H1 (cell line): Measurements from ENCODE around the gene HOXA6. TPM values are rescaled to one million over a fixed set of nuclear protein-coding genes. Genes with fewer than 3 reads are reported as not detected.

Experiments
- CTCF ChIA-PET: fragments of 300-600 bp; sonication (Branson Sonifier 250); formaldehyde crosslinking; loops from one replicate; lab custom pipeline; 2021; ENCODE audit not compliant: partially characterized antibody; lab: Charles Lee
- POLR2A ChIA-PET: fragments of 300-600 bp; sonication (Branson Sonifier 250); formaldehyde crosslinking; loops from one replicate; lab custom pipeline; 2021; ENCODE audit warnings: inconsistent platforms; ENCODE audit not compliant: partially characterized antibody; lab: Charles Lee
- DNase-seq, 2 experiments: peaks; one replicate each; pipeline versions ENCODE4 v3.0.0 to v3.0.0-alpha.2; 2010 to 2022; ENCODE audit warnings: low spot score in 2 of 2, low read depth in 1 of 2, mixed read lengths in 1 of 2
- FAIRE-seq: peaks from 2 replicates; lab custom pipeline; 2011; peaks lifted over from hg19 to GRCh38; lab: Jason Lieb, UNC
- H2AFZ ChIP-seq: 2 replicates; pipeline ENCODE4 v1.8.1; 2012; ENCODE audit warnings: low read length, inconsistent platforms
- H2AK5ac ChIP-seq: 2 replicates; pipeline ENCODE4 v1.6.1; 2013; ENCODE audit warnings: low read depth, low read length
- H2BK120ac ChIP-seq: replicated peaks from 2 replicates; pipeline ENCODE3; 2013; ENCODE audit warnings: low read depth, low read length, inconsistent platforms
- H2BK12ac ChIP-seq: 2 replicates; pipeline ENCODE4 v1.6.1; 2013; ENCODE audit warnings: low read depth, low read length
- H2BK15ac ChIP-seq: 2 replicates; pipeline ENCODE4 v1.6.1; 2013; ENCODE audit warnings: low read length
- H2BK20ac ChIP-seq: 2 replicates; pipeline ENCODE4 v1.6.1; 2013; ENCODE audit warnings: low read length
- H2BK5ac ChIP-seq: 2 replicates; pipeline ENCODE4 v1.6.1; 2013; ENCODE audit warnings: low read depth, low read length
- H3K14ac ChIP-seq: 2 replicates; pipeline ENCODE4 v1.6.1; 2013; ENCODE audit warnings: inconsistent platforms; ENCODE audit not compliant: insufficient read length
- H3K18ac ChIP-seq: 2 replicates; pipeline ENCODE4 v1.6.1; 2013; ENCODE audit warnings: low read length; ENCODE audit errors: extremely low read depth
- H3K23ac ChIP-seq: 2 replicates; pipeline ENCODE4 v1.6.1; 2013; ENCODE audit warnings: inconsistent platforms; ENCODE audit not compliant: insufficient read length
- H3K23me2 ChIP-seq: 2 replicates; pipeline ENCODE4 v1.6.1; 2013; ENCODE audit warnings: low read depth, low read length
- H3K27ac ChIP-seq: 2 replicates; pipeline ENCODE4 v1.6.1; 2011; ENCODE audit warnings: low read depth, low read length, inconsistent platforms
- H3K27me3 ChIP-seq, 4 experiments: replicated peaks in 1 of 4; 1 replicate in 1 of 4; 2 replicates in 3 of 4; pipeline versions ENCODE4 v1.6.1 to v1.8.1; 2011 to 2013; ENCODE audit warnings: low read length in 3 of 4, mild to moderate bottlenecking in 3 of 4, inconsistent platforms in 2 of 4, mixed read lengths in 2 of 4, moderate library complexity in 1 of 4; ENCODE audit not compliant: control insufficient read depth in 3 of 4, insufficient read depth in 3 of 4; ENCODE audit errors: extremely low read depth in 1 of 4
- H3K36me3 ChIP-seq, 4 experiments: 2 replicates each; pipeline versions ENCODE4 v1.6.1 to v1.8.1; 2011 to 2013; ENCODE audit warnings: mild to moderate bottlenecking in 4 of 4, low read length in 3 of 4, moderate library complexity in 2 of 4, control low read depth in 1 of 4, inconsistent platforms in 1 of 4; ENCODE audit not compliant: insufficient read depth in 4 of 4, control insufficient read depth in 2 of 4
- H3K4ac ChIP-seq: replicated peaks from 2 replicates; pipeline ENCODE3; 2013; ENCODE audit warnings: low read length, low read depth, mixed read lengths, inconsistent platforms; ENCODE audit not compliant: insufficient read length
- H3K4me1 ChIP-seq, 4 experiments: replicated peaks in 1 of 4; 1 replicate in 1 of 4; 2 replicates in 3 of 4; pipeline versions ENCODE4 v1.6.1 to v1.8.1; 2011 to 2013; ENCODE audit warnings: low read length in 3 of 4, inconsistent platforms in 2 of 4, mixed read lengths in 1 of 4; ENCODE audit not compliant: insufficient read depth in 4 of 4, control insufficient read depth in 3 of 4
- H3K4me2 ChIP-seq, 2 experiments: 2 replicates each; pipeline versions ENCODE4 v1.6.1 to v1.8.1; 2011 to 2013; ENCODE audit warnings: low read depth in 2 of 2, low read length in 2 of 2, control low read depth in 1 of 2, inconsistent platforms in 1 of 2, mild to moderate bottlenecking in 1 of 2; ENCODE audit not compliant: insufficient read depth in 1 of 2
- H3K4me3 ChIP-seq, 4 experiments: fragments of 200-600, 300-600 bp in 1 of 4; sonication (generic), shearing (Covaris generic), sonication (Bioruptor Twin) in 1 of 4; 2 replicates each; pipeline versions ENCODE4 v1.5.1 to v1.8.1; 2011 to 2016; ENCODE audit warnings: low read length in 4 of 4, low read depth in 3 of 4, control low read depth in 2 of 4, inconsistent platforms in 2 of 4, mild to moderate bottlenecking in 2 of 4, mixed read lengths in 1 of 4, moderate library complexity in 1 of 4; ENCODE audit not compliant: insufficient read depth in 2 of 4; ENCODE audit errors: extremely low read depth in 1 of 4
- H3K56ac ChIP-seq: replicated peaks from 2 replicates; pipeline ENCODE3; 2013; ENCODE audit warnings: low read depth, mild to moderate bottlenecking, mixed read lengths, low read length, inconsistent platforms; ENCODE audit not compliant: insufficient read length
- H3K79me1 ChIP-seq: 2 replicates; pipeline ENCODE4 v1.6.1; 2013; ENCODE audit warnings: low read depth, low read length, control low read depth
- H3K79me2 ChIP-seq, 2 experiments: 2 replicates each; pipeline versions ENCODE4 v1.6.1 to v1.8.1; 2012 to 2013; ENCODE audit warnings: low read length in 2 of 2, mild to moderate bottlenecking in 2 of 2, inconsistent platforms in 1 of 2; ENCODE audit not compliant: insufficient read depth in 2 of 2, control insufficient read depth in 1 of 2
- H3K9ac ChIP-seq, 4 experiments: replicated peaks in 1 of 4; 1 replicate in 1 of 4; 2 replicates in 3 of 4; pipeline versions ENCODE4 v1.6.1 to v1.8.1; 2011 to 2013; ENCODE audit warnings: low read depth in 3 of 4, low read length in 3 of 4, control low read depth in 2 of 4, mild to moderate bottlenecking in 2 of 4, moderate library complexity in 2 of 4, inconsistent platforms in 1 of 4; ENCODE audit errors: extremely low read depth in 1 of 4
- H3K9me3 ChIP-seq, 2 experiments: 2 replicates each; pipeline versions ENCODE4 v1.6.1 to v1.8.1; 2012 to 2013; ENCODE audit warnings: mild to moderate bottlenecking in 2 of 2, moderate library complexity in 2 of 2, control low read depth in 1 of 2, inconsistent platforms in 1 of 2, low read depth in 1 of 2, low read length in 1 of 2, mixed read lengths in 1 of 2; ENCODE audit not compliant: insufficient read depth in 2 of 2
- H4K20me1 ChIP-seq, 2 experiments: replicated peaks in 1 of 2; 2 replicates each; pipeline versions ENCODE3 to v1.8.1; 2011 to 2013; ENCODE audit warnings: inconsistent platforms in 2 of 2, low read length in 2 of 2, mild to moderate bottlenecking in 1 of 2; ENCODE audit not compliant: insufficient read depth in 2 of 2, control insufficient read depth in 1 of 2
- H4K5ac ChIP-seq: 2 replicates; pipeline ENCODE4 v1.6.1; 2013; ENCODE audit warnings: low read length, low read depth, mixed read lengths, inconsistent platforms; ENCODE audit not compliant: insufficient read length
- H4K8ac ChIP-seq: 2 replicates; pipeline ENCODE4 v1.8.0; 2013; ENCODE audit warnings: mild to moderate bottlenecking, moderate library complexity, low read length, inconsistent platforms; ENCODE audit not compliant: insufficient read depth; ENCODE audit errors: extremely low read depth
- H4K91ac ChIP-seq: replicated peaks from 2 replicates; pipeline ENCODE3; 2013; ENCODE audit warnings: low read length, mixed read lengths, inconsistent platforms; ENCODE audit not compliant: insufficient read length
- CBX8 ChIP-seq: fragments of 300-800, 300-1000 bp; sonication (generic); IDR thresholded peaks from 2 replicates; pipeline ENCODE4 v1.7.1; 2016; ENCODE audit warnings: low read depth, low read length, borderline replicate concordance
- EZH2 ChIP-seq: fragments of 200-600 bp; sonication (generic); IDR thresholded peaks from 2 replicates; pipeline ENCODE4 v1.7.1; 2012; ENCODE audit warnings: low read depth, mild to moderate bottlenecking, moderate library complexity, low read length, inconsistent platforms; ENCODE audit not compliant: severe bottlenecking
- JUND ChIP-seq: IDR thresholded peaks from 2 replicates; pipeline ENCODE4 v1.6.1; 2011; ENCODE audit warnings: mild to moderate bottlenecking, improper control_type of control experiment, low read length
- KDM4A ChIP-seq: IDR thresholded peaks from one replicate; pipeline ENCODE4 v1.7.1; 2012; ENCODE audit warnings: low read depth, mild to moderate bottlenecking, moderate library complexity, low read length, inconsistent platforms; ENCODE audit not compliant: severe bottlenecking
- RNF2 ChIP-seq: fragments of 200-900, 300-1000 bp; sonication (generic); IDR thresholded peaks from 2 replicates; pipeline ENCODE4 v1.7.1; 2016; ENCODE audit warnings: borderline replicate concordance, low read depth, mild to moderate bottlenecking, antibody characterized with exemption, low read length; ENCODE audit not compliant: poor library complexity, severe bottlenecking; ENCODE audit errors: missing control alignments
- SRF ChIP-seq: IDR thresholded peaks from 2 replicates; pipeline ENCODE4 v1.6.1; 2011; ENCODE audit warnings: mild to moderate bottlenecking, low read depth, low read length, moderate library complexity
- SUZ12 ChIP-seq: fragments of 200-600 bp; sonication (generic); IDR thresholded peaks from 2 replicates; pipeline ENCODE4 v1.6.1; 2012; ENCODE audit warnings: mild to moderate bottlenecking, inconsistent platforms, low read length, moderate library complexity, mixed read lengths
- WGBS, 2 experiments: shearing (Covaris generic) in 1 of 2; methylation state at CpG; one replicate each; pipeline versions ENCODE4 v1.1.6 to v1.1.7; 2013 to 2015; ENCODE audit warnings: low lambda C conversion rate in 2 of 2, mixed read lengths in 2 of 2, inconsistent platforms in 1 of 2, low coverage in 1 of 2, missing lambda C conversion rate in 1 of 2; ENCODE audit not compliant: insufficient replicate concordance in 2 of 2, insufficient coverage in 1 of 2, insufficient read length in 1 of 2; ENCODE audit errors: extremely low coverage in 1 of 2, missing lambda C conversion rate in 1 of 2; 5-methylcytosine and 5-hydroxymethylcytosine counted together
- polyA plus RNA-seq, 7 experiments: library from polyadenylated mRNA; depleted of rRNA in 3 of 7; stranded (reverse) in 5 of 7; unstranded in 2 of 7; fragments of >200 nt in 5 of 7; fragments of 200-250 nt in 2 of 7; gene quantifications; 1 replicate in 5 of 7; 2 replicates in 1 of 7; 4 replicates in 1 of 7; pipeline versions ENCODE4 v1.2.1 to v1.2.3, GENCODE V29; 2011 to 2013; ENCODE audit warnings: missing spikeins in 2 of 7, mixed read lengths in 2 of 7
- total RNA-seq: library from RNA; stranded (reverse); fragmentation: NEBNext Ultra II Directional; extraction: Animal tissue kit (Norgen Biotek cat#: 25700); gene quantifications from 2 replicates; pipeline ENCODE4 v1.2.1, GENCODE V29; 2021

Gene HOXA6
- total and polyA plus RNA-seq, 2 of the 8 experiments (the other 6 are each of a cell fraction or from before 2014, with no cell fraction given) = not detected

DNA sequence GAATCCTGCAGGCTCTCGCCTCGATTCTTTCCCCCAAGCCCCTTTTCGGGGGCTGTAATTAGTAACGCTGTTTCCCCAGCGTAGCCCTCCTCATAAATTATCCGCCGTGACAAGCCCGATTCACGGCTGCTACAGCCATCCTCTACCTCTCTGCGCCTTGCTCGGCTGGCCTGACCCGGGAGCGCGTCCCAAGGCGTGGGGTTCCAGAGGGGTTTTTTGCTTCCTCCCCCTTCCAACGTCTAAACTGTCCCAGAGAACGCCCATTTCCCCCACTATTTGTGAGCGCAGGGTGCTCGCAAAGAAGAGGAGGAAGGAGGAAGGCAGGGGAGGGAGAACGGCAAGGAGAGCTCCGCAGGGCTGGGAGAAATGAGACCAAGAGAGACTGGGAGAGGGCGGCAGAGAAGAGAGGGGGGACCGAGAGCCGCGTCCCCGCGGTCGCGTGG is 5.0 kb downstream of the HOXA6 start:
- peaks cover 97 to 100% (median 99%) of the 10 kb centered on the region in 4 experiments for H3K27me3 ChIP-seq
- H3K4me3 ChIP-seq = peak overlapping the region in 3 of 4 experiments; percentile 16 to 59 (median 21); a peak in 6 of 8 replicates
- ChIA-PET POLR2A (no interaction called here), CTCF (interaction anchor here (1.0 to 12.5 kb wide), 27 partner anchors 9 to 461 kb away, joined by 3 to 123 read pairs (median 10); partner anchors contain the start of genes HOXA1, HOXA3, HOXA4 and HOXA7)
- H3K23ac ChIP-seq = no peak overlapping the region
- H3K4ac ChIP-seq = no peak overlapping the region
- no peak overlapping the region for H3K56ac ChIP-seq
- no peaks in the 10 kb centered on the region for H3K79me1 ChIP-seq
- TF ChIP-seq KDM4A (peak; percentile 10), SRF (no peak), EZH2 (peak; percentile 99), RNF2 (peak; percentile 92), CBX8 (peak; percentile 95; the same call in 1 of the 2 replicates), JUND (no peak), SUZ12 (peak; percentile 96)
- no peak overlapping the region for H3K14ac ChIP-seq
- H2AFZ ChIP-seq = no peak overlapping the region
- peak overlapping the region; percentile 81 for H4K8ac ChIP-seq
- H2BK20ac ChIP-seq = no peak overlapping the region
- no peak overlapping the region for H2AK5ac ChIP-seq
- H2BK12ac ChIP-seq = no peak overlapping the region
- WGBS, 2 experiments = 8% methylated on average over 29 of the region's 29 CpGs; no CpG with 5 or more reads in 1 of the 2 experiments
- H4K91ac ChIP-seq = no peak overlapping the region
- H4K5ac ChIP-seq = no peak overlapping the region
- DNase-seq (no peak), FAIRE-seq (no peak)
- peaks cover 9% of the 10 kb centered on the region for H3K23me2 ChIP-seq
- no peak overlapping the region for H2BK120ac ChIP-seq
- no peak overlapping the region for H2BK15ac ChIP-seq
- no peak overlapping the region for H3K18ac ChIP-seq
- H3K4me2 ChIP-seq = peak overlapping the region; percentile 70
- H2BK5ac ChIP-seq = no peak overlapping the region
- peaks cover 0 to 6% (median 0%) of the 10 kb centered on the region in 4 experiments; a peak in 1 of 8 replicates for H3K36me3 ChIP-seq
- H3K79me2 ChIP-seq = no peaks in the 10 kb centered on the region
- peaks cover 21 to 27% of the 10 kb centered on the region in 2 experiments for H4K20me1 ChIP-seq
- peaks cover 0 to 3% of the 10 kb centered on the region in 2 experiments; a peak in 1 of 4 replicates for H3K9me3 ChIP-seq
- H3K4me1 ChIP-seq = peaks cover 0 to 6% (median 3%) of the 10 kb centered on the region in 4 experiments; a peak in 4 of 7 replicates
- no peak overlapping the region for H3K27ac ChIP-seq
- H3K9ac ChIP-seq = no peak overlapping the region
